Breast epithelium (tissue), 3 donors: Measurements from ENCODE around the gene COTL1.
"Not testable (repeated sequence)": the region's sequence is repeated elsewhere in the genome, so short reads cannot be mapped to it uniquely, and the experiment has no call there.

Experiments used
- POLR2A ChIP-seq: fragments of 450-650 bp; IDR thresholded peaks from one replicate; pipeline ENCODE4 v1.6.1; 2016; ENCODE audit warnings: antibody characterized with exemption, mild to moderate bottlenecking, moderate library complexity
- TF ChIP-seq, protein P1 (sequence below), 3 donors: fragments of 450-650 bp; IDR thresholded peaks; one replicate each; pipeline ENCODE4 v1.5.1; 2016 to 2017; ENCODE audit warnings: antibody characterized with exemption in 3 of 3, mild to moderate bottlenecking in 3 of 3, moderate library complexity in 3 of 3

- TF ChIP-seq, protein P1, sequence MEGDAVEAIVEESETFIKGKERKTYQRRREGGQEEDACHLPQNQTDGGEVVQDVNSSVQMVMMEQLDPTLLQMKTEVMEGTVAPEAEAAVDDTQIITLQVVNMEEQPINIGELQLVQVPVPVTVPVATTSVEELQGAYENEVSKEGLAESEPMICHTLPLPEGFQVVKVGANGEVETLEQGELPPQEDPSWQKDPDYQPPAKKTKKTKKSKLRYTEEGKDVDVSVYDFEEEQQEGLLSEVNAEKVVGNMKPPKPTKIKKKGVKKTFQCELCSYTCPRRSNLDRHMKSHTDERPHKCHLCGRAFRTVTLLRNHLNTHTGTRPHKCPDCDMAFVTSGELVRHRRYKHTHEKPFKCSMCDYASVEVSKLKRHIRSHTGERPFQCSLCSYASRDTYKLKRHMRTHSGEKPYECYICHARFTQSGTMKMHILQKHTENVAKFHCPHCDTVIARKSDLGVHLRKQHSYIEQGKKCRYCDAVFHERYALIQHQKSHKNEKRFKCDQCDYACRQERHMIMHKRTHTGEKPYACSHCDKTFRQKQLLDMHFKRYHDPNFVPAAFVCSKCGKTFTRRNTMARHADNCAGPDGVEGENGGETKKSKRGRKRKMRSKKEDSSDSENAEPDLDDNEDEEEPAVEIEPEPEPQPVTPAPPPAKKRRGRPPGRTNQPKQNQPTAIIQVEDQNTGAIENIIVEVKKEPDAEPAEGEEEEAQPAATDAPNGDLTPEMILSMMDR (IDR thresholded peaks at IDR 0.05) = not testable (repeated sequence)
- not testable (repeated sequence) for TF ChIP-seq POLR2A
Observed at GRCh38 chr16:84632862-84633261, 15.0 kb upstream of the COTL1 start.
